HG03064 (cell line): Measurements from ENCODE around the gene USP7.
"Not testable (repeated sequence)": the region's sequence is repeated elsewhere in the genome, so short reads cannot be mapped to it uniquely, and the experiment has no call there.

Experiments
- ATAC-seq: cut with Tn5 transposase; IDR thresholded peaks from one replicate; pipeline ENCODE4 v1.9.1; 2021; ENCODE audit warnings: low read depth; ENCODE audit not compliant: unreplicated experiment

The USP7 gene

DNA sequence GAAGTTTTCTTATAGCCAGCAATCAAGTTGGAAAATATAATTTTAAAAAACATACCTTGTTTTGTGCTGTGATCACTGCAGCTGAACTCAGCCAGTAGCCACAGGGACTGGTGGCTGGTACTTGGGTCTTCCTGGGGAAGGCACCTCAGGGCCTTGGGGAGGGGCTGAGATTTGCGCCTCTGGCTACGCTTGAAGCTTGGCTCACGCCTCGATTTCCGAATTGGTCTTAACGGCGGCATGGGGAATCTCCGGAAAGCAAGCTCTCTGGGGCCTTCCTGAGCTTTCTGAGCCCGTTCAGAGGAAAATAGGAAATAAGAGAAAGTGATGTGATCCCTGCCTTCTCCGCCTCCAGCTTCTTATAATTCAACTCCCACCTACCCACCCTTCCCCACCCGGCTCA, 11.3 kb upstream of the USP7 start:
- no peak for ATAC-seq

DNA sequence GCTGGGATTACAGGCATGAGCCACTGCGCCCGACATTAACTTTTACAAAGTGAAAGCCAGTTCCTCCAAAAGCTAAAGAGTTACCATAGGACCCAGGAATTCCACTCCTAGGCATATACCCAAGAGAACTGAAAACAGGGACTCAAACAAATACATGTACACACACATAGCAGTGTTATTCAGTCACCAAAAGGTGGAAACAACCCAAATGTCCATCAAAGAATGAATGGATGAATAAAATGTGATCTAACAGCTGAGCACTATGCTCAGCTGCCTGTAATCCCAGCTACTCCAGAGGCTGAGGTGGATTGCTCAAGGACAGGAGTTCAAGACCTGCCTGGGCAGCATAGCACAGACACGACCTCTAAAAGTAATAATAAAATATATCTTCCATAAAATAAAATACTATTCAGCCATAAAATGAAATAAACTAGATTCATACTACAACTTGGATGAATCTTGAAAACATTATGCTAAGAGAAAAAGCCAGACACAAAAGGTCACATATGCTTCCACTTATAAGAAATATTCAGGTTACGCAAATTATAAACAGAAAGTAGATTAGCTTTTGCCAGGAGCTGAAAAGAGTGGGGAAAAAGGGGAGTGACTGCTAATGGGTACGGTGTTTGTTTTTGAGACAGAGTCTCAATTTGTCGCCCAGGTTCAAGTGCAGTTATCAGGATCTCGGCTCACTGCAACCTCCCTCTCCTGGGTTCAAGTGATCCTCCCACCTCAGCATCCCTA, 9.3 kb upstream of the USP7 start:
- no peak for ATAC-seq

DNA sequence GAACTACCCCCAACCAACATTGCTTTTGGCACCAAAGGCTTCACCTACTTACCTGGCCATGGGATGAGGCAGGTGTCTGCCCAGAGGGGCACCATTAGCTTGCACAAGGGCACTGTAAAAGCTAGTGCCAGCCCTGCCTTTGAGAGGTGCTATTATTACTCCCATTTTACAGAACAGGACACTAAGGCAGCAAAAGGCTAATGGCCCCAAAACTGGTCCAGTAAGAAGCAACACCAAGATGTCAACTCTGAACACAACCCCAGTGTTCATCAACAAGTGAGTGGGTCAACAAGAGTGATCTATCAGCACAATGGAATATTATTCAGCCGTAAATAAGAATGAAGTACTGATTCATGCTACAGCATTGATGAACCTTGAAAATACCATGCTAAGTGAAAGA, 7.7 kb upstream of the USP7 start:
- ATAC-seq: no peak

DNA sequence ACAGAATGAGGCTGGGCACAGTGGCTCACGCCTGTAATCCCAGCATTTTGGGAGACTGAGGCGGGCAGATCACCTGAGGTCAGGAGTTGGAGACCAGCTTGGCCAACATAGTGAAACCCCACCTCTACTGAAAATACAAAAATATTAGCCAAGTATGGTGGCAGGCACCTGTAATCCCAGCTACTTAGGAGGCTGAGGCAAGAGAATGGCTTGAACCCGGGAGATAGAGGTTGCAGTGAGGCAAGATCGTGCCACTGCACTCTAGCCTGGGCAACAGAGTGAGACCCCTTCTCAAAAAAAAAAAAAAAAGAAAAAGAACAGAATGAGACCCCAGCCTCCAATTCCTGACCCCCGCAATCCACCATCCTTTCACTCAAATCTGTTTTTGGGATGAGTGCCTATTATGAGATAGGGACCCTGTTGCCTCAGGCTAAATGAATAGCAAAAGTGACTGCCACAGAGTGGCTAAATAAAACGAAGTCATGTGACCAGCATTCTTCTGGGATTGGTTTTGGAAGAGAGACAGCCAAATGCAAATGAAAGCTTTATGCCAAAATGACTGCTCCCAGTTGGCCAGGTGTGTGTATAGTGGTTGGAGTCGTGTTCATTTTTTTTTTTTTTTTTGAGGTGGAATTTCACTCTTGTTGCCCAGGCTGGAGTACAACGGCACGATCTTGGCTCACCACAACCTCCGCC, 5.6 kb upstream of the USP7 start:
- not testable (repeated sequence) for ATAC-seq

DNA sequence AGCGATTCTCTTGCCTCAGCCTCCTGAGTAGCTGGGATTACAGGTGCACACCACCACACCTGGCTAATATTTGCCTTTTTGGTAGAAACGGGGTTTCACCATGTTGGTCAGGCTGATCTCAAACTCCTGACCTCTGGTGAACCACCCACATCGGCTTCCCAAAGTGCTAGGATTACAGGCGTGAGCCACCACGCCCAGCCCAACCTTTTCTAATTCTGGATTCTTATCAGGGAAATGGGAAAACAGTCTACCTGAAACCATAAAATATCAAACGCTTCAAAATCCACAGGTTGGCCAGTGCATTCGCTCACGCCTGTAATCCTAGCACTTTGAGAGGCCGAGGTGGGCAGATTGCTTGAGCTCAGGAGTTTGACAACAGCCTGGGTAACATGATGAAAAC, 4.3 kb upstream of the USP7 start:
- not testable (repeated sequence) for ATAC-seq

DNA sequence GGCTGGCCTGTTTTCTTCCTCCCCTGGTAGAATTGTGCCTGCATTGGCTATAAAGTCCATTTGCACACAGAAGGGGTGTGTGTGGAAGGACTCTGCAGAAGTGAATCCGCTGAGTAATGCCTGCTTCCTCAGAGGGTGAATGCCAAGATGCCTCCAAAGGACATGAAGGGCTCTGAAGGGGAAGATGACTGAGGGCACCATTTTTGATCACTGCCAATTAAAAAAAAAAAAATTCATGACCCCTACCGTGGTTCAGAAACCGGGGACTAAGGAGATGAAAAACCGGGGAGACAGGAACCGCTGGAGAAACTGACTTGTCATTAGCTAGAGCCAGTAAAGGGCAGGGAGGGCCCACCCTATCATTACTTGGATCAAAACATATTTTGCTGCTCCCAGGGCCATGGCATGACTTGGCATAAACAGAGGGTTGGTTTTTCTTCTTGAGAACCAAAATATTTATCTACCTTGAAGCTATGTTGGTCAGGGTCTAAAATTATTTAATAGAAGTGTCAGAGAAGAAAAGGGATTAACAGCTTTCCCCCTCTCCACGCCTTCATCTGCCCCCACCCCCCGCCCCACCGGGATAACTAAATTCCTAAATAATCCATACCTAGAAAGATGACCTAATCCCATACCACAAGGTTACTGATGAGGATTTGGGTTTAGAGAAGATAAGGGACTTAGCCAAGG, 3.6 kb upstream of the USP7 start:
- no peak for ATAC-seq

DNA sequence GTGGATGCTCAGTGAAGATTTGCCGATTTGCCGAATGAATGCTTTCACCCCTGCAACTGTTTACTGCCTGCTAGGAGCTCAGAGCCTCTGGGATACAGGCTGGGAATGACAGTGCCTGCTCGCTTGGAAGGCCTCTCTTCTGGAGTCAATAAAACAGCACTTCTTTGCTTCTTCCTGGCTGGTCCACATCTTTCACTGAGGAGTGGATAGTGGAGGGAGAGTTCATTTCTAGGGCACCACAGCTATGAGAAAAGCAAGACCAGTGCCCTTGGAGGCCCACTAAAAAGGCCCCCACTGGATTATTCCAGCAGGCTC, 3.1 kb upstream of the USP7 start:
- no peak for ATAC-seq

DNA sequence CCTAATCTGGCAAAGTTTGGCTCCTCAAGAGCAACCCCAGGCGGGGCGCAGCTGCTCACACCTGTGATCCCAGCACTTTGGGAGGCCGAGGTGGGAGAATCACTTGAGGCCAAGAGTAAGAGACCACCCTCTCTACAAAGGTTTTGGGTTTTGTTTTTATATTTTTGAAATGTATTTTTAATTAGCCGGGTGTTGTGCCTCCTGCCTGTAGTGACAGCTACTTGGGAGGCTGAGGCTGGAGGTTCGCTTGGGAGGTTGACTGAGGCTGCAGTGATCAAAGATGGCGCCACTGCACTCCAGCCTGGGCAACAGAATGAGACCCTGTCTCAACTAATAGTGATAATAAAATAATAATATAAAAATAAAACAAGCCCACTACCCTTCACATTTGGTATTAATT, 756 bp upstream of the USP7 start:
- no peak for ATAC-seq

DNA sequence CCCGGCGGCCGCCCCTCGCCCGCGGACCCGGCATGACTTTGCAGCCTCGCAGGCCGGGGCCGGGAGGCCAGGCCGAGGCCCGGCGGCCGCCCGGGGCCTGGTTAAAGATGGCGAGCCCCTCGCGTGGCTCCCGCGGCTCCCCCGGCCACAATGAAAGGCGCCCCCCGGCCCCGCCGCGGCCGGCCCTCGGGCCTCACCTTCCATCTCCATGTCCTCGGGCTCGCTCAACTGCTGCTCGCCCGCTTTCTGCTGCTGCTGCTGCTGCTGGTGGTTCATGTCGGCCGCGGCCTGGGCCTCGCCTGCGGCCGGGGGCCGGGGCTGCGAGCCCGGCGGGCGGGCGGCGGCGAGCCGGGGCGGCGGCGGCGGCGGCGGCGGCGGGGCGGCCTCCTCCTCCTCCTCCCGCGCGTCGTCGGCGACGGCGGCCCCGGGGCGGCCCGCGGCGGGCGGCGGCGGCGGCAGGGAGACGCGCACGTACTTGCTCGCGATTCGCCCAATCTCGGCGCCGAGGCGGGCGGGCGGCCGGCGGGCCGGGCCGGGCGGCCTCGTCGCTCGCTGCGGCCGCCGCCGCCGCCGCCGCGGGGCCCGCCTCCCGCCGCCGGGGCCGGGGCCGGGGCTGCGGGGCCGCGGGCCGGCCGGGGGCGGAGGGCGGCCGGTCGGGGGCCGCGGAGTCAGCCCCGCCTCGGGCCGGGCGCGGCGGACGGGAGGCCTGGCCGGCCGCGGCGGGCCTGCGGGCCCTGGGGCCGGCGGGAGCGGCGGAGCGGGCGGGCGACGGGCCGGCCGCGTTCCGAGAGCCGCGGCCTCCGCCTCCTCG, 491 bp downstream of the USP7 start:
- ATAC-seq: peak; percentile 4

DNA sequence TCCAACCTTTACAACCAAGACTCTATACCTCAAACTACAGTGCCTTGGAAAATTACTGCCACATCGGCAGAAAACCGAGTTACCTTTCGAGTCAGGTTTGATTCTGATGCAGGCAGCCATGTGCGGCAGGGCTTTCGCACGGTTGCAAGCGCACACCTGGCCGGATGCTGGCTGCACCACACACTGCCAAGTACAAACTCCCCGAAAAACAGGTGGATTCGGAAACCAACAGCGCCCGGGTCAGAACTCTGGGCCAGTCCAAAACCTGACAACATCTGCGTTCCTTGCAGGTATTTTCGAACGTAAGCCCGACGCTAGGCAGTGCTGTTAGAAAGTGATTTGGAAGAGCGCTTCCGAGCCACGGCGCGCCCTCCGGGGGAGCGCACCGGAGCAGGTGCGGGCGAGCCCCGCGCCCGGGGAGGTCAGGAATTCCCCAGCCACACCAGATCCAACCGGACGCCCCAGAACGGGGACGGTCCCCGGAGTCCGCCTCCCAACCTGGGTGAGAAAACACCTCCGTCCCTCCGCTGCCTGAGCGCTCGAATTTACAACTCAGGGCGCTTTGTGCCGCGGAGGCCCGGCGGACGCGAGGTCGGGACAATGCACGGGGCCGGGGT, 1.2 kb downstream of the USP7 start:
- ATAC-seq: no peak

DNA sequence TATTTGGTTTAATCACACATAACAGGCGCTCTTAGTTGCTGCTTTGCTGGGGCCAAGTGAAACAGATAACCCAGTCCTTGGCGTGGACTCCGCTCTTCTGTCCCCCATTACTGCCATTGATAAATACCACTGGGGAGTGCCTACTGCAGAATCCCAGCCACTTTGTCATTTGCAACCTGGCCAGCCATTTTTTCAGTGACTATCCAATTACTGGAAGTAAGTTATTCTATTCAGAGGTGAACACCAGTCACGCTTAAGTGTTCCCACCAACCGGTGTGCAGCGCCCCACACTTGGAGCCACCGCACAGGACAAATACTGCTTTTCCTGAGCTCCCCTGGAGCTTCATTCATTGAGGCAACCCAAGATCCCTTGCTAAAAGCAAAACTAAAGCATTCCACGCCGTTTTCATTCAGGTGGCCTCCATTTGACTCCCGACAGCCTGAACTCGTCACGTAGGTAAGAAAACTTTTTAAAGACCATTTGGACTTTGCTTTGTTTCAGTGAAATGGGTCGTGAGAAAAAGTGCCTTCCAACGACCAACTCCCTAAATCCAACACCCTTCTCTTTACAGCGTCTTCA, 1.8 kb downstream of the USP7 start:
- no peak for ATAC-seq

DNA sequence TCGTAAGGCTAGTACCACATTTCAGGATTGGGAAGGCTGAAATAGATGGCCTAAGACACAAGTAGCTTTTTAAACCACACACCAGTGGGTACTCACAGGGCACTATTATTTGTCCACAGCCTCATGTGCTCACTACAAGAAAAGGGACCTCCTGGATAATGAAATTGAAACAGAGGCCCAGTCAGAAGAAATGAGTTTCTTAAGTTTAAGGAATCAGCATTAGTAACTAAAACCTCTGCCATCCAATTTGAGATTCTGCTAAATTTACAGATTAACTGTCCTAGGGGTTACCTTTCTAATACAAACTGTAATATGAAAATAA, 3.0 kb downstream of the USP7 start:
- no peak for ATAC-seq

DNA sequence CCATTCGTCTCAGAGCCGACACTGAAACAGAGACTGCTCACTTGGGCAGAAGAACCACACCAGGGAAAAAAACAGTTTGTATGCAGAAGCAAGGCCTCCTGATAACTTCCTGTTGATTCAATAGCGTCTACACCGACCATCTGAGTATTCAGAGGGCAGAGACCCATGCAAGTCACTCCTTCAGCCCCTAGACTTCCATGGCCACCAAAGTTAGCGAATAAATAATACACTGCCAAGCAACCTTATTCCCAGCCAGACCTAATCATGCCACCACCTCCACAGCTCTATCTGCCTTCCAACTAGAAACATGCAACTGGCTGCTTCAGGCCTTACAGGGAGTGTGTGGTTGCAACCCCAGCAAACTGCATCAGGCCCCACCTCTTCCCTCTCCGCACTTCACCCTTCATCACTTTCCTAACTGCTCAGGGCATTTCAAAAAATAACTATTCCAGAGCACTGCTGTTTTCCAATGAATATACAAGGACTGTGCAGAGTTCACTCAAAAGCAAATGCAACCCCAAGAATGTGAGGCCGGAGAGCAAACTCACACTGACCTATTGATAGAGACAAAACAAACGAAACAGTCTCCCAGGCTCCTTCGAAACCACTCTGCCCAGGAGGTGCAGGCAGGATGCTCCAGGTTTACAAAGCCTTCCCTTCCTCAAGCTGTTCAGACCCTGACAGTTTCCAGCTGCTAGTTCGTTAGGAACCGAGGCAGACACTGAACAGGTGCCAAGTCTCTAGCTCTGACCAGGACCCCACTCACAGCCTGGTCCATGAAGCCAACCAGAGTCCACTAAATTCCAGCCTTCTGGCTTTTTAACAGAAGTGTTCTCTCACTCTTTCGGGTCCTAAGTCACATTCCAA, 3.6 kb downstream of the USP7 start:
- no peak for ATAC-seq

DNA sequence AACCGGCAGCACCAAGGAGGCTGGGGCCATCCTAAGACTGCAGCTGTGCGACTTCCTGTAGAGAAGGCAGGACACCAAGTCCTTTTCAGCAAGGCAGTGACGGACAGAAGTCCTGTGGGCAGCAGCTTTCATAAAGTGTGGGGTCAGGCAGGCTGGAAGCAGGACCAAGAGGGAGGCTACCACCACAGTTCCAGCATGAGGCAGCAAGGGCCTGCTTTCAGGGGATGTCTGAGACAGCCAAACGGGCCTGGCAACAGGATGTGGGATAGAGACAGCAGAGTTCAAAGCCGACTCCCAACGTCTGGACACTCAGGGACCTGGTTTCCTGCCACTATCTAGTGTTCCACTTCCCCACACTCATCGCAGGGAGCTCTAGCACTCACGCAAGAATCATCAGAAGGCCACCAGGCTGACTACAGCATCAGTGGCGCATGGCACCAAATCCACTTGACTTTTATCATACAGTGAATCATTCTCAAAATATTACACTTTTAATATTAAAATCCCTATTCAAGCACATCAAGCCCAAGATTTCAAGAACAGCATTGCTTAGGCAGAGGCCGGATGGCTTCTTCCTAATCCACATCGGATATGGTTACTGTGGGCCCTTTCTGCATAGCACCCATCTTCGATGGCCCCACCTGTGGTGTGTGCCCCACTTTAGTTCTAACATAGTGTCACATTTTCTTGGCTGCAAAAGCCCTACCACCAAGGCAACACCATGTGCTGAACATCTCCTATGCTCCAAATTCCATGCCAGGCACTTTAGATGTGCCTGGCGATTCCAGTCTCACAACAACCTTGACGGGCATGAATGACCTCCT, 5.2 kb downstream of the USP7 start:
- ATAC-seq: no peak

DNA sequence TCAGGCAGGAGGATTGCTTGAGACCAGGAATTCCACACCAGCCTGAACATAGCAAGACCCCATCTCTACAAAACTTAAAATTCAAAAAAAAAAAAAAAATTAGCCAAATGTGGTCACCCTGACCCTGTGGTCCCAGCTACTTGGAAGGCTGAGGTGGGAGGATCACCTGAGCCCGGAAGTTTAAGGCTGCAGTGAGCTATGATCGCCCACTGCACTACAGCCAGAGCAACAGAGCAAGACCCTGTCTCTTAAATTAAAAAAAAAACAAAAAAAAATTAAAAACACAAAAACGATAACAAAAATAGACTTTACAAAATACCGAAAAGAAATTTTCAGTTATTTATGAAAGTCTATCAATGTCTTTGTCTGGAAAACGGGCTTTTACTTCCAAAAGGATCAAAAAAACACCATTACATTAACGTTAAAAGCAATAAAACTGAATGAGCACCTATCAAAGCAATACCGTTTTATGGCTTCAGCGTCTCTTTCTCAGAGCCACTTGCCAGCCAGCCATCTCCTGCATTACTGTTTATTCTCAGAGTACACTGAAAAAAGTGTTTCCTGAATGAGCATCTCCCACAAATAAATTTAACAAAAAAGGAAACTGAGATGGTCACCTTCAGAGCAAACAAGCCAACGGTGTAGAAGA, 6.1 kb downstream of the USP7 start:
- no peak for ATAC-seq

DNA sequence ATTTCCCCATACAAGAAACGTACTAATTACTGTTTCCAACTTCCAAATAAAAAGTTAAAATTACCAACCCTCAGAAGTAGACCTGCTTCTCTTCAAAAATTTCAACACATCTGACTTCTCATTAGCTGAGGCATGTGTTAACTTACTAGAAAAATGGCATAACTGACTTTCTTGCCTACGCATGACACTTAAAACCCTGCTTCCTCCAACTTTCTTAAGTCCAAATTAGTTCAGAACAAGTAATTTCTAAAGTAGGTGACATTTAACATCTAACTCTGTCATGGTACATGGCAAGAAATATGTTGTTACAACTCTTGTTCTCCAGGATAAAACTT, 6.7 kb downstream of the USP7 start:
- ATAC-seq: no peak

DNA sequence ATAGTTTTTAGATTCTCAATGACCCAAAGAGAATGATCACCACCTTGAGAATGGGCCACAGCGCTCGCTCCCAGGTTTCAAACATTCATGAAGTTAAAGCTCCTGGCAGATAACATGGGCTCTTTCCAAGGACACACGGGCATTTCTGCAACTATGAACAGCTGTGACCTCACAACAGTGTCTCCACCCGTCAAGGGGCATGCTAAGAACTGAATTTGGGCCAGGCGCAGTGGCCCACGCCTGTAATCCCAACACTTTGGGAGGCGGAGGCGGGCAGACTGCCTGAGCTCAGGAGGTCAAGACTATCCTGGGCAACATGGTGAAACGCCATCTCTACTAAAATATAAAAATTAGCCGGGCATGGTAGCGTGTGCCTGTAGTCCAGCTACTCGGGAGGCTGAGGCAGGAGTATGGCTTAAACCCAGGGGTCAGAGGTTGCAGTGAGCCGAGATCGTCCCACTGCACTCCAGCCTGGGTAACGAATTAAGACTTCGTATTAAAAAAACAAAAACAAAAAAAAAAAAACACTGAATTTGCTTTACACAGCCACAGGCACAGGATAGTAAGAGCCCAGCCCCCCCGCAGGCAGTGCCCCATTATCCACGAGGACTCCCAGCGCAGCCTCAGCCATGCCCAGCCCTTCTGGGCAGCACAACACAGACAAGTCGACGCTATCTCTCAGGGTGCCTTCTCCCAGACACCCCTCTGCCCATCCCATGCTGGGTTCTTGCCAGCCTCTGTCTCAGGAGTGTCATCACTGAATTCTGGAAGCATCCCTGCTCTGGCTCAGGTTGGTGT, 7.2 kb downstream of the USP7 start:
- no peak for ATAC-seq

DNA sequence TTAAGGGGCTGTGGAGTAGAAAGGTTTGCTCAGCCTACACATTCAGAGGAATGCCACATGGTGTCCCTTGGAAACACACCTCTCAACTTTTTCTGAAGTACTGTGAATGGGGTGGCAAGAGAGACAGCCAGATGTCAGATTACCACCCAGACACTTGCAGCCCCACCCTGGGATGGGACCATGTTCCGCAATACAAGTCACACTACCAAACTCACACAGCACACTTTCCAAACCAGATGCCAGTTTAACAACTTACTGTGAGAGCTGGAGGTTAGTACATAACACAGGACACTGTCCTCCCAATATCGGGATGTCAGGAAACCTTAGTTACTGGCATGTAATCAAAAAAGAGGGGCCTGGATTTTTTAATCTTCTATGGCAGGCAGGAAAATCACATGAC, 7.9 kb downstream of the USP7 start:
- no peak for ATAC-seq
